HG02610 (cell line): Measurements from ENCODE around the gene CCDC12.

Experiments
- ATAC-seq: cut with Tn5 transposase; IDR thresholded peaks from one replicate; pipeline ENCODE4 v1.9.1; 2021; ENCODE audit warnings: mild to moderate bottlenecking, moderate library complexity; ENCODE audit not compliant: unreplicated experiment

Gene CCDC12

DNA sequence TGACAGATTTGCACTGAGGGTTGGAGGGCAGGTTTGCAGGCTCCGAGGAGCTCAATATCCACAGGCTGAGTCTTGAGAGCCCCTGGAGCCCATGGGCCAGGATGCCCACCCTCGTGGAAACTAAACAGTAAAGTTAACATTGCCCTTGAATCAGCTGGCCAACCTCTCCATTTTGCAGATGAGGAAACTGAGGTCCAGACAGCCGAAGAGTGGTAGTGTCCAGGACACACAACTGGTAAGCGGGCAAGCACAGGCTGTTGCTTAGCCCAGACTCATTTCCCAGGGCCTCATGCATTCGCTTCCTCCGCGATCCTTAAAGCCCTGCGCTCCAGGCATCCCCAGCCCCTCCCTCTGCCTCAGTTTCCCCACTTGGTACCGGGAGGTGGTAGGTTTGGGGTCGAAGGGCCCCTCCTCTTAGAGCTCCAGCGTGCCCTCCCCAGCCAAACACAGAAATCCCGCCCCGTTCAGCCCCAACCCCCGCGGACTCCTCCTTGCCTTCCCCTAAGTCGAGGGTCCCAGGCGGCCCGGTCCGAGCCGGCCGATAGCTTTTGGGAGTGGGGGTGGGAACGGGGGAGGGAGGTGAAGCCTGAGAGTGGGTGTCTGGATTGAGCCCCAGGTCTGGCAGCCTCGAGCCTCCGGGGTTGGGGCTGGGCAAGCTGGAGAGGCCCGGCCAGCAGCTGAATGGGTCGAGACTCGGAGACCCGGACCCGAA, 95.5 kb downstream of the CCDC12 start:
- ATAC-seq: no peak

DNA sequence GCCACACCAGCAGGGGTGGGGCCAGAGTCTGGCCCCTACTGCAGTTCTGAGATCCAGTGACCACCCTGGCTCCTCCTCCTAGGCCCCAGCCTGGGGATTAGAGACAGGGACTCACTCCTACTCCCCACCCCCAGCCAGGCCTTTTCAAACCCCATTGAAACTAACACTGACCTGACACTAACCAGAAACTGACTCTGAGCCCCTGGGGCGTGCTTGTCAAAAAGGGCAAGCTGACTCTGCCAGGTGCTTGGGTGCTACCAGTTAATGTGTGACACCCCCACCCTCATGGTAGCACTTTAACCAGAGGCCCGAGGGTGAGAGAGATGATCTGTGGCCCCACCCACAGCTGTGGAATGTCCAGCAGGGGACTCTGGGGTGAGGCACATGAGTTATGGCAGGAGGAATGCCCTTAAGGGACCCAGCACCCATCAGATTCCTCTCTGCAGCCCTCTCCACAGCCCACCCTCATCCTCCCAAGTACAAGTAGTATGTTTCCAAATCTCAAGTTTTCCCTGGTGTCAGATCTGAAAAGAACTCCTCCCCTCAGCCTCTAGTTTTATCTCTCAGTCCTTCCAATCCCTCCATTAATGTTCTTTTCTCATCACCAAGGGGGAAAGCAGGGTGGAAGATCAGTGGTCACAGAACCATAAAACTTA, 97.6 kb downstream of the CCDC12 start:
- no peak for ATAC-seq

DNA sequence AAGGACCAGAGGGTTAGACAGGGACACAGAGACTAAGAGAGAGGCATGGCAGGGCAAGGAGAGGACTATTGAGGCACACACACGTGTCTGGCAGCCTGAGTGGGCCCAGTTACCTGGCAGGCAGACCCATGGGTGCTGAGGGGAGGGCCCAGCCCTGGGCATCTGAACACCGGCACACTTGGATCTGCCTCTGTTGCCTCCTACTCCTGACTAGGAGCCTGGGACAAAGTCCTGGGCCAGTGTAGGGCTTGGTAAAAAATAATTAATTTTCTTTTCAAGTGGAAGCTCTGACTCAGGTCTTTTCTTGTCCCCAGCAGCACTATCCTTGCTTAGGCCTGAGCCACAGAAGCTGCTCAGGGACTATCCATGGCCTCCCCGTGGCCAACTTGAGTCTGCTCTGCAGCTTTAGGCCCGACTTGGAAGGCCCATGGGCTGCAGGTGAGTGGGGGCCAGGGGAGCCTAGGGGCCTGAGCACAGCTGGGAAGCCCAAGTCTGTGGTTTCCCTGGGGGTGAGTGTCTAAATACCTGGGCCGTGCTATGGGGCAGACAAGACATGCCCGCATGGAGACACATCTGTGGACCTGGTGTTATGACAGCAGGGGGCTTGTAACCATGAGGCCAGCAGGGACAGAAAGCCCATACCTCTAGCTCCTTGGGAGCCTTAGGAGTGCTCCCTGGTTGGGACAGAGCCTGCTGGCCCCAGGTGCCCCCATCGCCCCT, 99.0 kb downstream of the CCDC12 start, which contains the start of gene PTH1R:
Gene PTH1R (plus strand): TSS at position 316 of the 720 bp plus-strand sequence. CDS start 5,839 bp downstream, outside the sequence.
- ATAC-seq: no peak

DNA sequence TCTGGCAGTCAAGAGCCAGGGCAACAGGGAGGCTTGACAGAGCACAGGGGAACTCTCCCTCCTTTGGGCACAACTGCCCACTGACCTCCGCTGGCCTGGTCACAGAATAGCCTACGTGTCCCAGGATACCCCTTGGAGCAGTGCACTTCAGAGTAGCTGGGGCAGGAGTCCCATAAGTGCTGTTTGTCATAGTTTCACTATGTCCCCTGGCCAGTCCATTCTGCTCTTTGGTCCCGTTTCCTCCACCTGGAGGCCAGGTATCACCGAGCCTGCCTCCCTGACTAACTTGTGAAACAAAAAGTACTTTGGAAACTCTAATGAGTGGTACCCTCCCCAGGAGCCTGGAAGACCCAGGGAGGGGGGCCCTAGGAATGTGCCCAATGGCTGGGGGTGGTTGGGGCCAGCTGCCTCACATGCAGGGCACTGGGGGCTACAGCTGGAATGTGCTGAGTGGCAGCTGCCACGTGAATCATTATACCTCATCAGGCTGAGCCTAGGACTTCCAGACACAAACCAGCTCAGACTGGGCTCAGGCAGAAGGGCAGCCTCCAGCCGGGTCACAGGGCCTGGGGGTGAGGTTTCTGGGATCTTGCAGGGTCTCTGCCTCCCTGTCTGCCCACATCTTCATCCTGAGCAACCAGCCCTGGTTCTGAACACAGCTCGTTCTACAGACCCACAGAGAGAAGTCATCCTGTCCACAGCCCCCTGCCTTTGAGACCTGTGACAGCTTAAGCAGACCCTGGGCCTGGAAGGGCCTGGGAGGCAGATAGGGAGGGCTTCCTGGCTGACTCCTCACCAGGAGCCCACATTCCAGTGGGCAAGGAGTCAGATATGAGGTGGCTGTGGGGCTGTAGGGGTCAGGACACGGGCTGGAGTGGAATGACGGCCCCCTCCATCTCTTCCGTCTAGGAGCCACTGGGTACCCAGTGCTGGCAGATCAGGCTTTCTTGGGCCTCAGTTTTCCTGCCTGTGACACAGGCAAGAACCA, 99.9 kb downstream of the CCDC12 start:
- ATAC-seq: no peak

DNA sequence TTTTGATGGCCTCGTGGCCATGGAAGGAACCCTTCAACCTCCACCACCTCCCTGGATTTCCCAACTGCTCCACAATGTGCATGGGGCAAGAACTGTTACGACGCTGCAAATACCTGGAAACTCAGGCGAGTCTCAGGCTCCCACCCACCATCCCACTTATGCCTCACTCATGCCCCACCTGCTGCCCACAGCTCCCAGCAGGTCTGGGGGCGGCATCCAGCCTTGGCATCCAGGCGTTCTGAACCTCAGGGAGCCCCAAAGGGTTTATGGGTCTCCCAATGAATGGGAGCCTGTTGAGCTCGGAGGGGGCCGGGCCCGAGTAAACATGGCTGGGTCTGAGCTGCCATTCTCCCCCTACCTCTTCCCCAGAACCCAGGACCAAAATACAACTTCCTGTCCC, 101.0 kb downstream of the CCDC12 start:
- no peak for ATAC-seq

DNA sequence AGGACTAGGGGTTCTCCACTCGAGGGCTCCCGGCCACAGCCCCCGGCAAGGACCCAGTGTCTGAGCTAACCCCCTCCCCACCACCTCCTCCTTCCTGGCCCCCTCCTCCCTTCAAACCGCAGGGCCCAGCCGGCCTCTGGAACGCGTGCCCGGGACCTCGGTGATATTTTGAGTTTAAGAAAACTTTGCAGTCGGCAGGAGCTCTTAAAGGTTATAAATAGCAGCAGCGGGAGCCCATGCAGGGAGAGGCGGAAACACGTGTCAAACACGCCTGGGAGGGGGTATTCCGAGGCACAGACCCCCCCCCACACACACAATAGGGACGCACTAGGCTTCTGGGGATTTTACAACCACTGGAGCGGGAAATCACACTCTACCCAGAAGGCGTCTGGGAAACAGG, 102.1 kb downstream of the CCDC12 start:
- no peak for ATAC-seq

DNA sequence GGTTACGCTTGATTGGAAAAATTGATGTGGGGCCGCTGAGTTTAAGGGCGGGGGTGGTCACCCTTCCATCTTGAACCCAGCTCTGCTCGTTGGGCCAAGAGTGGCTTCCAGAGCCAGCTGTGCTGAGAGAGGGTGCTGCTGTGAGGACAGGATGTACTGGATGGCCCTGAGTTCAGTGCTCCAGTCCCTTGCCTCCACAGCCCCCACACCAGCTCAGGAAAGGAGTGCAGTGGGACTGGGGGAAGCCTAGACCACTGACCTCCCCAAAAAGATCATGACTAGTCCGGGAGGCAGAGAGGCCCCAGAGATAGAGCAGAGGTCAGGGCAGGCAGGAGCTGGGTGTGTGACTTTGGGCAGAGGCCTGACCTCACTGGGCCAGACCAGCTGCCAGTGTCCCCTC, 103.0 kb downstream of the CCDC12 start:
- no peak for ATAC-seq
